ENCODE results near the gene CCDC12. TPM values are rescaled to one million over a fixed set of nuclear protein-coding genes. Genes with fewer than 3 reads are reported as not detected.

Gene CCDC12
- total and polyA plus RNA-seq, 9 of the 15 experiments (the other 6 are each of a cell fraction or from before 2014, with no cell fraction given) = 8.9 to 201 (median 86.9) TPM

DNA sequence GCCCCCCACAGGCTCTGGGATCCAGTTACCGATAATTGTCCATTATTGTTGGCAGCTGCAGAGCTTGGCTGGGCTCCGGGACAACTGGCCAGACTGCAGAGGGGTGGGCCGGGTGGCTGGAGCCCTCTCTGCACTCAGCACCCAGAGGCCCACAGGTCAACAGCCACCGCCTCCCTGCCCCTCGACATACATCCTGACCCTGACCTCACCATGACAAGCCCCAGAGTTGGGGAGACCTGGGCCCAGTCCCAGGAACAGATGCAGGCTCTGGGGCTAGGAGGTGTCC lies 76.6 kb downstream of the CCDC12 start:
- intact Hi-C loops (cut with micrococcal nuclease) = no loop called here

More for the DNA sequence above, 76.6 kb downstream of the CCDC12 start:
- ATAC-seq (no peak), DNase-seq (ENCODE audit: extremely low read depth in 1 of 4, low spot score in 3 of 4) (no peak), FAIRE-seq (no peak)
- CTCF ChIA-PET (ENCODE audit: low intra/inter-chr PET ratio) = no interaction called here
- no peak overlapping the region for H3K9ac ChIP-seq (ENCODE audit: insufficient read depth in 1 of 2, low read depth in 2 of 2, low read length in 2 of 2)
- in situ Hi-C loops (cut with MboI) = no loop called here
- no TSS peak for BruUV-seq (replicated peaks)
- H3K9me3 ChIP-seq (replicated peaks; ENCODE audit: control insufficient read depth, insufficient read depth, low read depth, low read length) = no peaks in the 10 kb centered on the region
- peaks cover 20% of the 10 kb centered on the region for H4K20me1 ChIP-seq (replicated peaks; ENCODE audit: control insufficient read depth, insufficient read depth, low read length)
- H3K9me1 ChIP-seq (ENCODE audit: control insufficient read depth, insufficient read depth, low read length) = no peaks in the 10 kb centered on the region
- TF ChIP-seq, protein P1, sequence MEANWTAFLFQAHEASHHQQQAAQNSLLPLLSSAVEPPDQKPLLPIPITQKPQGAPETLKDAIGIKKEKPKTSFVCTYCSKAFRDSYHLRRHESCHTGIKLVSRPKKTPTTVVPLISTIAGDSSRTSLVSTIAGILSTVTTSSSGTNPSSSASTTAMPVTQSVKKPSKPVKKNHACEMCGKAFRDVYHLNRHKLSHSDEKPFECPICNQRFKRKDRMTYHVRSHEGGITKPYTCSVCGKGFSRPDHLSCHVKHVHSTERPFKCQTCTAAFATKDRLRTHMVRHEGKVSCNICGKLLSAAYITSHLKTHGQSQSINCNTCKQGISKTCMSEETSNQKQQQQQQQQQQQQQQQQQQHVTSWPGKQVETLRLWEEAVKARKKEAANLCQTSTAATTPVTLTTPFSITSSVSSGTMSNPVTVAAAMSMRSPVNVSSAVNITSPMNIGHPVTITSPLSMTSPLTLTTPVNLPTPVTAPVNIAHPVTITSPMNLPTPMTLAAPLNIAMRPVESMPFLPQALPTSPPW (CRISPR knock-in tag; IDR thresholded peaks at IDR 0.05) = no peak
- TF ChIP-seq SMAD2 (IDR thresholded peaks at IDR 0.05; ENCODE audit: low read depth, low read length) (no peak), ZKSCAN1 (IDR thresholded peaks at IDR 0.05; ENCODE audit: low read depth, low read length) (no peak), BCOR (IDR thresholded peaks at IDR 0.05) (no peak), CBX2 (IDR thresholded peaks at IDR 0.05; ENCODE audit: insufficient read depth, low read length, poor library complexity, severe bottlenecking) (no peak), ZNF668 (CRISPR knock-in tag; IDR thresholded peaks at IDR 0.05) (no peak), SREBF2 (CRISPR knock-in tag; IDR thresholded peaks at IDR 0.05) (no peak)
- TF ChIP-seq, protein P2, sequence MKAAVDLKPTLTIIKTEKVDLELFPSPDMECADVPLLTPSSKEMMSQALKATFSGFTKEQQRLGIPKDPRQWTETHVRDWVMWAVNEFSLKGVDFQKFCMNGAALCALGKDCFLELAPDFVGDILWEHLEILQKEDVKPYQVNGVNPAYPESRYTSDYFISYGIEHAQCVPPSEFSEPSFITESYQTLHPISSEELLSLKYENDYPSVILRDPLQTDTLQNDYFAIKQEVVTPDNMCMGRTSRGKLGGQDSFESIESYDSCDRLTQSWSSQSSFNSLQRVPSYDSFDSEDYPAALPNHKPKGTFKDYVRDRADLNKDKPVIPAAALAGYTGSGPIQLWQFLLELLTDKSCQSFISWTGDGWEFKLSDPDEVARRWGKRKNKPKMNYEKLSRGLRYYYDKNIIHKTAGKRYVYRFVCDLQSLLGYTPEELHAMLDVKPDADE (conservative IDR thresholded peaks at IDR 0.05; ENCODE audit: control insufficient read depth, low read depth, low read length) = no peak
- H2AFZ ChIP-seq (ENCODE audit: low read depth, low read length) = no peak overlapping the region
- peaks cover 5 to 47% of the 10 kb centered on the region in 2 experiments; a peak in 2 of 5 replicates for H3K27me3 ChIP-seq (ENCODE audit: control insufficient read depth in 2 of 2, insufficient read depth in 2 of 2, low read length in 2 of 2)
- H3K4me3 ChIP-seq = no peak overlapping the region
- H3K27ac ChIP-seq (ENCODE audit: extremely low read depth, low read depth, low read length) = no peak overlapping the region
- H3K4me1 ChIP-seq (replicated peaks in 1 of 2; ENCODE audit: control insufficient read depth in 2 of 2, insufficient read depth in 2 of 2, low read length in 2 of 2) = peaks cover 0 to 50% of the 10 kb centered on the region in 2 experiments; a peak in 3 of 5 replicates
- H3K36me3 ChIP-seq (ENCODE audit: control insufficient read depth, insufficient read depth, low read length) = no peaks in the 10 kb centered on the region
- POLR2A ChIA-PET = interaction anchor here (0.7 kb wide), 1 partner anchor 132 kb away, joined by 3 read pairs; no protein-coding TSS in a partner anchor
- no peaks in the 10 kb centered on the region for H3K79me2 ChIP-seq (ENCODE audit: control insufficient read depth, insufficient read depth, low read length)
- no peak overlapping the region for H3K4me2 ChIP-seq (ENCODE audit: insufficient read depth, low read length)
- WGBS (ENCODE audit: insufficient coverage, low coverage, missing lambda C conversion rate) = 17% methylated on average over 5 of the region's 5 CpGs
